Activated CD4-positive, alpha-beta memory T cell treated with anti-CD3 and anti-CD28 coated beads, Interleukin-2, amount 10 ng/mL, durations not matched to agents 7 days and 5 days (primary cell): ENCODE data around the gene ANKRD36B. TPM values are rescaled to one million over a fixed set of nuclear protein-coding genes. Genes with fewer than 3 reads are reported as not detected.
"Not testable (repeated sequence)": the region's sequence is repeated elsewhere in the genome, so short reads cannot be mapped to it uniquely, and the experiment has no call there.

Experiments used
- CTCF ChIA-PET: fragments of 350-600 bp; sonication (Branson Sonifier 250); formaldehyde crosslinking; loops from one replicate; lab custom pipeline; 2021; ENCODE audit warnings: antibody characterized with exemption, inconsistent platforms; lab: Charles Lee
- POLR2A ChIA-PET: fragments of 350-600 bp; sonication (Branson Sonifier 250); formaldehyde crosslinking; loops from one replicate; lab custom pipeline; 2021; ENCODE audit warnings: antibody characterized with exemption; lab: Charles Lee
- DNase-seq: peaks from one replicate; pipeline ENCODE4 v3.0.0-alpha.2; 2020
- H3K27ac Mint-ChIP-seq: one replicate; pipeline ENCODE4 v1.8.0; 2021; ENCODE audit warnings: mild to moderate bottlenecking, mixed read lengths
- H3K27me3 Mint-ChIP-seq: one replicate; pipeline ENCODE4 v1.8.0; 2021; ENCODE audit warnings: mixed read lengths
- H3K36me3 Mint-ChIP-seq: one replicate; pipeline ENCODE4 v1.8.0; 2021; ENCODE audit warnings: low read depth, mixed read lengths
- H3K4me1 Mint-ChIP-seq: one replicate; pipeline ENCODE4 v1.8.0; 2021; ENCODE audit warnings: mixed read lengths
- H3K4me3 Mint-ChIP-seq: one replicate; pipeline ENCODE4 v1.8.0; 2021; ENCODE audit warnings: mild to moderate bottlenecking, mixed read lengths
- H3K9me3 Mint-ChIP-seq: one replicate; pipeline ENCODE4 v1.8.0; 2021; ENCODE audit warnings: mixed read lengths
- total RNA-seq, 2 experiments: library from RNA; stranded (reverse); gene quantifications; one replicate each; pipeline ENCODE4 v1.2.3, GENCODE V29; 2021

Gene ANKRD36B
- total RNA-seq: 10 to 100 TPM; 42.3 to 46.7 TPM

GRCh38 chr2:97589598-97590510 lies at the start of gene ANKRD36B:
ANKRD36B (minus strand) TSS chr2:97589877; CDS start chr2:97589685, 192 bp downstream.
- not testable (repeated sequence) for H3K4me1 Mint-ChIP-seq, H3K36me3 Mint-ChIP-seq, H3K9me3 Mint-ChIP-seq
- peak; percentile 83 for DNase-seq
- ChIA-PET POLR2A (interaction anchor here (1.0 to 2.9 kb wide), 7 partner anchors 56 to 125 kb away, joined by 3 to 50 read pairs (median 12); partner anchors contain the start of genes ACTR1B, COX5B and ZAP70), CTCF (interaction anchor here (0.6 to 4.4 kb wide), 17 partner anchors 53 to 217 kb away, joined by 3 to 122 read pairs (median 9); partner anchors contain the start of genes ACTR1B, COX5B and ZAP70)
- Mint-ChIP-seq H3K4me3 (peak within 1 kb of the TSS; percentile 87), H3K27me3 (peaks cover 15% of the 10 kb centered on the region), H3K27ac (peak within 1 kb of the TSS; percentile 96)

- H3K27me3 Mint-ChIP-seq: peaks cover 17% of the 10 kb centered on the region
- POLR2A ChIA-PET, DNase-seq: not testable (repeated sequence)
Measured at GRCh38 chr2:97626049-97626430, 36.4 kb upstream of the ANKRD36B start.

GRCh38 chr2:97625354-97626048 lies 35.8 kb upstream of the ANKRD36B start:
- H3K27me3 Mint-ChIP-seq: peaks cover 13% of the 10 kb centered on the region
- H3K4me1 Mint-ChIP-seq, H3K4me3 Mint-ChIP-seq, CTCF ChIA-PET, DNase-seq, H3K27ac Mint-ChIP-seq, H3K9me3 Mint-ChIP-seq, POLR2A ChIA-PET, H3K36me3 Mint-ChIP-seq: not testable (repeated sequence)

More at GRCh38 chr2:97626049-97626430, 36.4 kb upstream of the ANKRD36B start:
- H3K9me3 Mint-ChIP-seq, H3K36me3 Mint-ChIP-seq, H3K27ac Mint-ChIP-seq, H3K4me3 Mint-ChIP-seq, CTCF ChIA-PET, H3K4me1 Mint-ChIP-seq: not testable (repeated sequence)

- POLR2A ChIA-PET, DNase-seq: not testable (repeated sequence)
Measured at GRCh38 chr2:97622976-97623375, 33.3 kb upstream of the ANKRD36B start.

GRCh38 chr2:97620492-97620891 lies 30.8 kb upstream of the ANKRD36B start:
- CTCF ChIA-PET, DNase-seq, H3K4me1 Mint-ChIP-seq, H3K36me3 Mint-ChIP-seq, H3K27me3 Mint-ChIP-seq, POLR2A ChIA-PET, H3K9me3 Mint-ChIP-seq, H3K4me3 Mint-ChIP-seq, H3K27ac Mint-ChIP-seq: not testable (repeated sequence)

More at GRCh38 chr2:97622976-97623375, 33.3 kb upstream of the ANKRD36B start:
- H3K4me1 Mint-ChIP-seq, H3K27ac Mint-ChIP-seq, H3K36me3 Mint-ChIP-seq, CTCF ChIA-PET, H3K4me3 Mint-ChIP-seq, H3K9me3 Mint-ChIP-seq, H3K27me3 Mint-ChIP-seq: not testable (repeated sequence)

- DNase-seq, H3K9me3 Mint-ChIP-seq, POLR2A ChIA-PET, H3K36me3 Mint-ChIP-seq, H3K4me1 Mint-ChIP-seq, H3K27me3 Mint-ChIP-seq, H3K27ac Mint-ChIP-seq, CTCF ChIA-PET, H3K4me3 Mint-ChIP-seq: not testable (repeated sequence)
Measured at GRCh38 chr2:97618939-97619827, 29.5 kb upstream of the ANKRD36B start.

- Mint-ChIP-seq H3K9me3 (no peaks in the 10 kb centered on the region), H3K27ac (no peak overlapping the region), H3K4me1 (peaks cover 6% of the 10 kb centered on the region), H3K27me3 (no peaks in the 10 kb centered on the region), H3K4me3 (no peak overlapping the region), H3K36me3 (no peaks in the 10 kb centered on the region)
- CTCF ChIA-PET: no interaction called here
- POLR2A ChIA-PET: no interaction called here
- no peak for DNase-seq
Measured at GRCh38 chr2:97617911-97618310, 28.2 kb upstream of the ANKRD36B start.

GRCh38 chr2:97615746-97616145 lies 26.1 kb upstream of the ANKRD36B start:
- H3K4me1 Mint-ChIP-seq, H3K9me3 Mint-ChIP-seq, POLR2A ChIA-PET, CTCF ChIA-PET, H3K27ac Mint-ChIP-seq, H3K36me3 Mint-ChIP-seq, H3K27me3 Mint-ChIP-seq, H3K4me3 Mint-ChIP-seq, DNase-seq: not testable (repeated sequence)

GRCh38 chr2:97611895-97612294 lies 22.2 kb upstream of the ANKRD36B start:
- H3K27ac Mint-ChIP-seq, H3K27me3 Mint-ChIP-seq, DNase-seq, CTCF ChIA-PET, H3K9me3 Mint-ChIP-seq, POLR2A ChIA-PET, H3K4me3 Mint-ChIP-seq, H3K36me3 Mint-ChIP-seq, H3K4me1 Mint-ChIP-seq: not testable (repeated sequence)

GRCh38 chr2:97608745-97609144 lies 19.1 kb upstream of the ANKRD36B start:
- POLR2A ChIA-PET, H3K36me3 Mint-ChIP-seq, H3K9me3 Mint-ChIP-seq, DNase-seq, CTCF ChIA-PET, H3K27me3 Mint-ChIP-seq, H3K4me3 Mint-ChIP-seq, H3K27ac Mint-ChIP-seq, H3K4me1 Mint-ChIP-seq: not testable (repeated sequence)

GRCh38 chr2:97605524-97606339 lies 16.1 kb upstream of the ANKRD36B start:
- POLR2A ChIA-PET, H3K4me3 Mint-ChIP-seq, H3K4me1 Mint-ChIP-seq, H3K36me3 Mint-ChIP-seq, H3K9me3 Mint-ChIP-seq, CTCF ChIA-PET, DNase-seq, H3K27me3 Mint-ChIP-seq, H3K27ac Mint-ChIP-seq: not testable (repeated sequence)

GRCh38 chr2:97605109-97605508 lies 15.4 kb upstream of the ANKRD36B start:
- DNase-seq, H3K27ac Mint-ChIP-seq, H3K36me3 Mint-ChIP-seq, POLR2A ChIA-PET, H3K9me3 Mint-ChIP-seq, H3K4me3 Mint-ChIP-seq, H3K4me1 Mint-ChIP-seq, CTCF ChIA-PET: not testable (repeated sequence)
- peaks cover 13% of the 10 kb centered on the region for H3K27me3 Mint-ChIP-seq
